ENCODE measurements around the gene NHLRC4. TPM values are rescaled to one million over a fixed set of nuclear protein-coding genes. Genes with fewer than 3 reads are reported as not detected.

The NHLRC4 gene
- total and polyA plus RNA-seq, 7 experiments from 2014 or later = 1.6 to 5.8 (median 4.6) TPM

DNA sequence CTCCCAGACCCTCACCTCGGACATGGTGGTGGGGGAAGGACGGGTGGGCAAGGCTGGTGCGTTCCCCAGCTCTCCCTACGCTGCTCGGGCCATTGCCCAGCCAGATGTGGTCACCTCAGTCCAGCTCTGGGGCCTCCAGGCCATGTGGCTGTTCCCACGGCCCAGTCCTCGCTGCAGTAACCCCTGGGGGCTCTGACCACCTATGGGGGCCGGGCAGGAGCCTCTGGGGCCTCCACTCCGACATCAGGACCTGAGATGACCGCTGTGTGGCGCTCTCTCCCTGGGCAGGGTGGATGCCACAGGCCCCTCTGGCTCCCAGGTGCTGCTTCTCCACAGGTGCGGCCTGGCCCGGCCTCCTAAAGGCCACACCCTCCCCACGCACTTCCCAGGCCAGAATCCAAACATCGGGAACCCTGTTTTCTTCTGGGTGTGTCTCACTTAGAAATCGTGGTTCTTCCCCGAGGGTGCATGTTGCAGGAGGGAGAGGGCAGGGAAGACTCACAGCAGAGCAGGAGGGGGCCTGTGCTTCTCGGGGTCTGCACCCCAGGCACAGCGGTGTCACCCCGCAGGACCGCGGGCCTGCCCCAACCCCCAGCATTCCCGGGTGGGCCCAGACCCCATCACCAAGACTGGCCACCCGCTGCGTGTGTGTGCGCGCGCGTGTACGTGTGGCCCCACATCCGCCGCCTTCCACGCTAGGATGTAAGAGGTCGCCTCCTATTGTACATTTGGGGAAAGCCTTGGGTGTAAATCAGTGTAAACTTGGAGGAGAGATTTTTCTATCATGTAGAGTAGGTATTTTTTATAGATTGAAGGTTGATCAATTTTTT, 45.2 kb upstream of the NHLRC4 start:
- Mint-ChIP-seq H3K36me3 (peaks cover 0 to 2% (median 0%) of the 10 kb centered on the region in 5 donors), H3K4me1 (peaks cover 11 to 17% (median 12%) of the 10 kb centered on the region in 7 donors), H3K4me3 (no peak overlapping the region), H3K27ac (no peak overlapping the region), H3K27me3 (no peaks in the 10 kb centered on the region), H3K9me3 (no peaks in the 10 kb centered on the region)
- intact Hi-C loops (cut with micrococcal nuclease) = no loop called here
- ATAC-seq (no peak), DNase-seq (no peak)
- Histone ChIP-seq H3K4me1 (ENCODE audit: control insufficient read depth in 2 of 2, insufficient read depth in 2 of 2, low read length in 2 of 2) (peaks cover 10 to 16% of the 10 kb centered on the region in 2 donors), H3K27ac (ENCODE audit: low read depth, low read length) (no peak overlapping the region), H3K9me3 (ENCODE audit: control insufficient read depth in 2 of 3, low read length in 3 of 3) (no peaks in the 10 kb centered on the region), H3K4me3 (ENCODE audit: low read length) (no peak overlapping the region), H3K36me3 (ENCODE audit: control insufficient read depth in 2 of 3, insufficient read depth in 3 of 3, low read length in 3 of 3) (peaks cover 0 to 19% (median 3%) of the 10 kb centered on the region in 3 experiments), H3K27me3 (ENCODE audit: control insufficient read depth in 2 of 2, insufficient read depth in 2 of 2, low read length in 2 of 2) (no peaks in the 10 kb centered on the region)
- CTCF ChIA-PET = no interaction called here
- POLR2A ChIA-PET = interaction anchor here (1.1 kb wide), 1 partner anchor 9 kb away, joined by 4 read pairs; no protein-coding TSS in a partner anchor

DNA sequence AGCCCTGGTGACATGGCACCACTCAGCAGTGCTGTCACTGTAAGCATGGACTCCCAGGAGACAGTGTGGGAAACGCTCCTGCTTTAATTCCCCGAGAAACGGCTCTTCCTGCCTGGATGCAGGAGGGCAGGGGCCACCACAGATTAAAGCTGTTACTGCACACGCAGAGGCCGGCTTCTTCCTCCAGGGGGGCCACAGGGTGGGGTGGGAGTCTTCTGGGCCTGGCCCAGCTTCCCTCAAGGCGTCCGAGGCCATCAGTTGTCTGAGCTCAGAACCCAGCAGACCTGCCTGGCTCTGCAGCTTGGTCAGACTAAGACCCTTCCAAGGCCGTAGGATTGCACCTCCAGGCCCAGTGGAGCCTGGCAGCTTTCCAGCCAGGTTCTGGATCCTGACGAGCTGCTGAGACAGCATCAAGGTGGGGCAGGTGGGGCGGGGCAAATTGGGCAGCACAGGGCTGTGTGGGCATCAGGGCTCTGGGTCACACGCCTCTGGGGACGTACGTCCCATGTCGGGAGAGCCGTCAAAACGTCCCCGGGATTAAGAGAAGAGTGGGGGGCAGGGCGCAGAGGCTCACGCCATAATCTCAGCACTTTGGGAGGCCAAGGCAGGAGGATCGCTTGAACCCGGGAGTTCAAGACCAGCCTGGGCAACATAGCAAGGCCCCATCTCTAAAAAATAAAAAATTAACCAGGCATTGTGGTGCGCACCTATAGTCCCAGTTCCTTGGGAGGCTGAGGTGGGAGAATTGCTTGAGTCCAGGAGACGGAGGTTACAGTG, 44.3 kb upstream of the NHLRC4 start:
- Mint-ChIP-seq H3K27me3 (no peaks in the 10 kb centered on the region), H3K4me3 (no peak overlapping the region), H3K9me3 (no peaks in the 10 kb centered on the region), H3K27ac (peak overlapping the region in 2 of 9 donors; percentile 19 to 53), H3K36me3 (peaks cover 0 to 2% (median 0%) of the 10 kb centered on the region in 5 donors), H3K4me1 (peaks cover 13 to 20% (median 14%) of the 10 kb centered on the region in 7 donors)
- intact Hi-C loops (cut with micrococcal nuclease) = no loop called here
- ChIA-PET POLR2A (interaction anchor here (1.1 kb wide), 1 partner anchor 8 kb away, joined by 4 read pairs; no protein-coding TSS in a partner anchor), CTCF (interaction anchor here (0.6 to 0.7 kb wide), 2 partner anchors 64 to 73 kb away, joined by 3 read pairs; no protein-coding TSS in a partner anchor)
- peaks cover 0 to 19% (median 3%) of the 10 kb centered on the region in 3 experiments for H3K36me3 ChIP-seq (ENCODE audit: control insufficient read depth in 2 of 3, insufficient read depth in 3 of 3, low read length in 3 of 3)
- no peak overlapping the region for H3K27ac ChIP-seq (ENCODE audit: low read depth, low read length)
- no peak for DNase-seq
- H3K4me3 ChIP-seq (ENCODE audit: low read length) = no peak overlapping the region
- H3K4me1 ChIP-seq (ENCODE audit: control insufficient read depth in 2 of 2, insufficient read depth in 2 of 2, low read length in 2 of 2) = peaks cover 11 to 17% of the 10 kb centered on the region in 2 donors
- no peak for ATAC-seq
- H3K27me3 ChIP-seq (ENCODE audit: control insufficient read depth in 2 of 2, insufficient read depth in 2 of 2, low read length in 2 of 2) = no peaks in the 10 kb centered on the region
- H3K9me3 ChIP-seq (ENCODE audit: control insufficient read depth in 2 of 3, low read length in 3 of 3) = no peaks in the 10 kb centered on the region

- Histone ChIP-seq H3K4me3 (ENCODE audit: low read length) (no peak overlapping the region), H3K36me3 (ENCODE audit: control insufficient read depth in 2 of 3, insufficient read depth in 3 of 3, low read length in 3 of 3) (peaks cover 0 to 19% (median 3%) of the 10 kb centered on the region in 3 experiments), H3K27ac (ENCODE audit: low read depth, low read length) (no peak overlapping the region), H3K27me3 (ENCODE audit: control insufficient read depth in 2 of 2, insufficient read depth in 2 of 2, low read length in 2 of 2) (no peaks in the 10 kb centered on the region), H3K4me1 (ENCODE audit: control insufficient read depth in 2 of 2, insufficient read depth in 2 of 2, low read length in 2 of 2) (peaks cover 11 to 17% of the 10 kb centered on the region in 2 donors), H3K9me3 (ENCODE audit: control insufficient read depth in 2 of 3, low read length in 3 of 3) (no peaks in the 10 kb centered on the region)
- no peaks in the 10 kb centered on the region for H3K27me3 Mint-ChIP-seq
- no peaks in the 10 kb centered on the region for H3K9me3 Mint-ChIP-seq
- DNase-seq (no peak), ATAC-seq (no peak)
- ChIA-PET CTCF (no interaction called here), POLR2A (interaction anchor here (1.1 kb wide), 1 partner anchor 8 kb away, joined by 4 read pairs; no protein-coding TSS in a partner anchor)
- peaks cover 0 to 2% (median 0%) of the 10 kb centered on the region in 5 donors for H3K36me3 Mint-ChIP-seq
- H3K27ac Mint-ChIP-seq = peak overlapping the region in 3 of 9 donors; percentile 38 to 64 (median 53)
- intact Hi-C loops (cut with micrococcal nuclease) = no loop called here
- H3K4me1 Mint-ChIP-seq = peaks cover 13 to 20% (median 14%) of the 10 kb centered on the region in 7 donors
- H3K4me3 Mint-ChIP-seq = peak overlapping the region in 1 of 10 donors; percentile 5
Measured at GRCh38 chr16:523097-523741, 43.6 kb upstream of the NHLRC4 start.

DNA sequence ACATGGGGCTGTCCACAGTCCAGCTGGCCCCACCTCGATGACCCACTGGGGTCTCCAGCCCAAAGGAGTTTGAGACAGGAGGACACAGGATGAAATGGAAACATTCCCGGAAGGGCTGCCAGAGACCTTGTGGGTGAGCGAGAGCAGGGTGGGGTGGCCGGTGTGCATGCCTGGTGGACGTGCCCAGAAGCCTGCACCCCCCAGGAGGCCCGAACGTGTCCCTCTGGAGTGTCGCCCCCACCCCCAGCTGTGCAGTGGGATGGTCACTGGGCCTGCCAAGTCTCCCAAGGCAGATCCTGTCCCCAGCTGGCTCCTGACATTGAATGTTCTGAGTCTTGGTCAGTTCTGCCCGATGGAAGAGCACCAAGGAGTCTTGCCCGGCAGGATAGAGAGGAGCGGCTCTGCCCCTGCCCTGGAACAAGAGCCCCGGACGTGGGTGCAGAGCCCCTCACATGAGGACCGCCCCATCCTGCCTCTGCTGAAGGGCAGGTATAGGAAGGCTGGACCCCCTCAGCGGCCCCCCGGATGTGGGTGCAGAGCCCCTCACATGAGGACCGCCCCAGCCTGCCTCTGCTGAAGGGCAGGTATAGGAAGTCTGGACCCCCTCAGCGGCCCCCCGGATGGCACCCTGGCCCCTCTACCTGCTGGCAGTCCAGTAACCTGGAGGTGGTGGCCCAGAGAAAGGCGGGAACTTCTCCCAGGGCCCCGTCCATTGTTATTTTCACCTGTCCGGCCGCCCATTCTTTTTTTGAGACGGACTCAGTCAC, 42.3 kb upstream of the NHLRC4 start:
- no peak overlapping the region for H3K4me3 ChIP-seq (ENCODE audit: low read length)
- no peaks in the 10 kb centered on the region for H3K9me3 Mint-ChIP-seq

DNA sequence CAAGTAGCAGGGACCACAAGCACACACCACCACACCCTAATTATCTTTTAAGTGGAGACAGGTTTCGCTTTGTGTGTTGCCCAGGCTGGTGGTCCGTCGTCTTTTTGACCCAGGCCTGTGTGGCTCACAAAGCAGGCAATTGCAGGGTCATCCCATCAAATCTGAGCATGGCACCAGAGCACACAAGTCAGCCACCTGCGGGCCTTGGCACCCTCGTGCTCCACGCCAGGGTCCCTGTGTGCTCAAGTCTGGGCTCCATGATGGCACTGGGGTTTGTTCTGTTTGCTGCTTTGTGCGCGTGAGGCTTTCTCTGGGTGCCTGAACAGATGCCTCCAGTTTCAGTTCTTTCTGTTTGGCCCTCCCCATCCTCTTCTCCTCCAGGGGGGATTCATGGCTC, 41.7 kb upstream of the NHLRC4 start:
- DNase-seq = no peak
- H3K27me3 Mint-ChIP-seq = no peaks in the 10 kb centered on the region
- peak overlapping the region in 6 of 9 donors; percentile 20 to 93 (median 88) for H3K27ac Mint-ChIP-seq
- Histone ChIP-seq H3K36me3 (ENCODE audit: control insufficient read depth in 2 of 3, insufficient read depth in 3 of 3, low read length in 3 of 3) (peaks cover 0 to 7% (median 0%) of the 10 kb centered on the region in 3 experiments), H3K9me3 (ENCODE audit: control insufficient read depth in 2 of 3, low read length in 3 of 3) (no peaks in the 10 kb centered on the region), H3K27me3 (ENCODE audit: control insufficient read depth in 2 of 2, insufficient read depth in 2 of 2, low read length in 2 of 2) (no peaks in the 10 kb centered on the region), H3K4me1 (ENCODE audit: control insufficient read depth in 2 of 2, insufficient read depth in 2 of 2, low read length in 2 of 2) (peaks cover 23 to 27% of the 10 kb centered on the region in 2 donors), H3K4me3 (ENCODE audit: low read length) (no peak overlapping the region), H3K27ac (ENCODE audit: low read depth, low read length) (peak overlapping the region; percentile 97)
- ChIA-PET CTCF (interaction anchor here (0.6 kb wide), 2 partner anchors 13 to 216 kb away, joined by 3 to 4 read pairs; no protein-coding TSS in a partner anchor), POLR2A (interaction anchor here (0.6 kb wide), 1 partner anchor 421 kb away, joined by 3 read pairs; no protein-coding TSS in a partner anchor)
- peaks cover 0 to 2% (median 0%) of the 10 kb centered on the region in 5 donors for H3K36me3 Mint-ChIP-seq
- H3K4me1 Mint-ChIP-seq = peaks cover 21 to 33% (median 27%) of the 10 kb centered on the region in 7 donors
- no peak for ATAC-seq
- peak overlapping the region in 5 of 10 donors; percentile 18 to 86 (median 69) for H3K4me3 Mint-ChIP-seq
- no peaks in the 10 kb centered on the region for H3K9me3 Mint-ChIP-seq
- intact Hi-C loops (cut with micrococcal nuclease) = loop anchor here in 1 of 2 donors (5.0 kb wide), 4 partner anchors 123 to 827 kb away; partner anchors contain the start of genes DECR2, FAM234A, GNPTG and MRPL28

More for the DNA sequence above, 42.3 kb upstream of the NHLRC4 start:
- Mint-ChIP-seq H3K27me3 (no peaks in the 10 kb centered on the region), H3K4me3 (peak overlapping the region in 1 of 10 donors; percentile 18), H3K36me3 (peaks cover 0 to 2% (median 0%) of the 10 kb centered on the region in 5 donors), H3K27ac (peak overlapping the region in 3 of 9 donors; percentile 20 to 93 (median 31)), H3K4me1 (peaks cover 20 to 26% (median 23%) of the 10 kb centered on the region in 7 donors)
- no peaks in the 10 kb centered on the region for H3K27me3 ChIP-seq (ENCODE audit: control insufficient read depth in 2 of 2, insufficient read depth in 2 of 2, low read length in 2 of 2)
- peaks cover 0 to 14% (median 1%) of the 10 kb centered on the region in 3 experiments for H3K36me3 ChIP-seq (ENCODE audit: control insufficient read depth in 2 of 3, insufficient read depth in 3 of 3, low read length in 3 of 3)
- CTCF ChIA-PET = interaction anchor here (0.6 kb wide), 1 partner anchor 216 kb away, joined by 4 read pairs; no protein-coding TSS in a partner anchor
- H3K9me3 ChIP-seq (ENCODE audit: control insufficient read depth in 2 of 3, low read length in 3 of 3) = no peaks in the 10 kb centered on the region
- ATAC-seq (no peak), DNase-seq (no peak)
- no peak overlapping the region for H3K27ac ChIP-seq (ENCODE audit: low read depth, low read length)
- intact Hi-C loops (cut with micrococcal nuclease) = loop anchor here in 1 of 2 donors (5.0 kb wide), 4 partner anchors 122 to 828 kb away; partner anchors contain the start of genes DECR2, FAM234A, GNPTG and MRPL28
- peaks cover 16 to 21% of the 10 kb centered on the region in 2 donors for H3K4me1 ChIP-seq (ENCODE audit: control insufficient read depth in 2 of 2, insufficient read depth in 2 of 2, low read length in 2 of 2)
- POLR2A ChIA-PET = no interaction called here

Data from naive thymus-derived CD4-positive, alpha-beta T cell (primary cell).